ENCODE measurements around the gene CDK18.

CDK18 gene

DNA sequence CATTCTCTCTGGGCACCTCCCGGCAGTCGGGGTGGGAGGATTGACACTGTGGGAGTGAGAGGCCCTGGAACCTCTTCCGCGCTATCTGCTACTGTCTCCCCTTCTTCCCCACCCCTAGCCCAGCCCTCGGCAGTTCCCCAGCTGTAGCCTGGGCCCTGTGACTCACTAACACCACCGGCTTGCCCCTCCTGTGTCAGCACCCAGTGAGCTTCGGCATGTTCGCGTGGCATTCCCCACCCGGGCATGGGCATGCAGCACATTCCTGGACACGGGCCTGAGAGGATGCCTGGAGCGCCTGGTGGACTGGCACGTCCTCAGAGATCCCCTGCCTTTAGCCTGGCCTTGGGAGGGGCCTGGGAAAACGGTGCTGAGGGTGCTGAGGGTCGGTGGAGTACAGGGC, 1.3 kb downstream of the CDK18 start:
- DNase-seq = no peak

DNA sequence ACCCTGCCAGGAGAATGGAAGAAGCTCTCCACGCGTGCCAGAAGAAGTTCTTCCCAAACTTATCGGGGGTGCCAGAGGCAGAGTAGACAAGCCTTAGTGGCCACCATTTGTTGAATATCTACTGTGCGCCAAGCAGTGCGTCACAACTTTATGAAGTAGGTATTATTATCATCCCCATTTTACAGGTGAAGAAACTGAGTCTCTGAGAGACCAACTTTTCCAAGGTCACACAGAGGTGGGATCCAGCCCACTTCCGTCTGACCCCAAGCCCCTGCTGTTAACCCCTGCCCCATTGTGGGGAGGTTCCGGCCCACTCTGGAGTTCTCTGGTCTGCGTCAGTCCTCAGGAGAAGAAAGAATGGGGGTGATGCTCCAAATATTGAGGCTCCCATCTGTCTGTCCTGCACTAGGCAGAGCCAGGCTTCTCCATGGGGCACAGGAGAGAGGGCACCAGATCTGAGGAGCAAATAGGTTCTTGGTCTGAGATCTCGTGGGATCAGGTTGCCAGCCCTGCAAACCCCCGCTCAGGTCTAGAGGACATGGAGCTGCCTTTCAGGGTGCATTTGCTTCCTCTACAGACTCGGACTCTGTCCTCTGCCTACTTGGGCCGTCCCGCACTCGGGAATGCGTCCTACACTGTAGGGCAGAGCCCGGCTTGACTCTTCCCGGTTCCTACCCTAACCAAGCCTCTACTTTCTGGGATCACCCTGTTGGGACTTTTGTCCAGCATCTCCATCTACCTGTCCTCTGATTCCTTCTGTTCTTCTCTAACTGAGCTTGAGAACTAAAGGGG, 2.1 kb downstream of the CDK18 start:
- DNase-seq = no peak

DNA sequence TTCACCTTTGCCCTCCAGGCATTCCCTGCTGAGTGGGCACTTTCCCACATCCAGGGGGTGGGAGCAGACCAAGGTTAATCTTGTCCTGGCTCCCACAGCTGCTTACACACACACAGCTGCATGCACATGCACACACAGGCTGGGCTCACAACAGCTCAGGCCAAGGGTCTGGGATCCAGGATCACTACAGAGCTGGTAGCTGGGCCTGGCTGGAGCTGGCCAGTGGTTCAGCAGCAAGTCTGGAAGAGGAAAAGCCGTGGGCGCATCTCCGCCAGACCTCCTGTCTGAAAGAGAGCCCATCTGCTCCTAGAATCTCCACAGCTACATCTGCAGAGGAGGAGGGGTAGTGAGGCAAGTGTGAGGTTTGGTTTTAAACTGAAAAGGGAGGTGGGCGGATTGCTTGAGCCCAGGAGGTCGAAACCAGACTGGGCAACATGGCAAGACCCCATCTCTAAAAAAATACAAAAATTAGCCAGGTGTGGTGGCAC, 3.8 kb downstream of the CDK18 start:
- no peak for DNase-seq

DNA sequence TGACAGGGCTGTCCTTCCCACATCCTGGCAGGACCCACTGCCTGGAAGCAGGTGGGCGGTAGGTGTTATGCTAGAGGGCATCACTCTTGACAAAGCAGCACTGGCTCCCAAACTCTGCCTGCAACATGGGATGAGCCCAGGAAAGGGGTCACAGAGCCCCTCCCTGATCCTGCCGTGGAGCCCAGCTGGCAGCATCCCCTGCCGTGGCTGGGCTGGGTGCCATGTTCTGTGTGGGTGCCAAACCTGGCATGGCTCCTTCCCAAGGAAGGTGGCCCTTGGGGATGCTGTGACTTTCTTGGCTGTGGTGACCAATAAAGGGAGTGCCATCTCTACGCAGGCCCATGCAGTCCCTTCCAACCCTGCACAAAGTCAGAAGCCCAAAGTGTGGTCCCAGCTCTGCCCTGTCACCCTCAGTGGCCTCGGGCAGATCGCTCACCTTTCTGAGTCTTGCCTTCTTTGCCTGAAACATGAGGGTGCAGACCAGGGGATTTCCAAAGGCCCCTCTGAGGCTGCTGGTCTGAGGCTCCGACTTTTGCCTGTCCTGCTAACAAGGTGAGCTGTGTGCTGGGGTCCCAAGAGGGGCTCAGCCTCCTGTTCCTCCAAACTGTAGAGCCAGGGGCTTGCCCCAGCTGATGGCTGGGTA, 6.0 kb downstream of the CDK18 start:
- no peak for DNase-seq

DNA sequence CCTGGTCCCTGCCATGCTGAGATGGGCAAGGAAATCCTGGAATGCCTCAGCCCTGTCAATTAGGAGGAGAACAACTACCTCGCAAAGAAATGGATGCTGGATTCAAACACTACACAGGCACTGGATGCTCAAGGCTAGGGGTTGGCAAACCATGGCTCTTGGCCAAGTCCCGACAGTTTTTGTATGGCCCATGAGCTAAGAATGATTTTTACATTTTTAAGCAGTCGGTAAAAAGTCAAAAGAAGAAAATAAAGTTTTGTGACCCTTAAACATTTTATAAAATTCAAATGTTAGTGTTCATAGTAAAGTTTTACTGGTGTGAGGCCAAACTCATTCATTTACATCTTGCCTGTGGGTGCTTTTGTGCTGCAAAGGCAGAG, 6.5 kb downstream of the CDK18 start:
- no peak for DNase-seq

DNA sequence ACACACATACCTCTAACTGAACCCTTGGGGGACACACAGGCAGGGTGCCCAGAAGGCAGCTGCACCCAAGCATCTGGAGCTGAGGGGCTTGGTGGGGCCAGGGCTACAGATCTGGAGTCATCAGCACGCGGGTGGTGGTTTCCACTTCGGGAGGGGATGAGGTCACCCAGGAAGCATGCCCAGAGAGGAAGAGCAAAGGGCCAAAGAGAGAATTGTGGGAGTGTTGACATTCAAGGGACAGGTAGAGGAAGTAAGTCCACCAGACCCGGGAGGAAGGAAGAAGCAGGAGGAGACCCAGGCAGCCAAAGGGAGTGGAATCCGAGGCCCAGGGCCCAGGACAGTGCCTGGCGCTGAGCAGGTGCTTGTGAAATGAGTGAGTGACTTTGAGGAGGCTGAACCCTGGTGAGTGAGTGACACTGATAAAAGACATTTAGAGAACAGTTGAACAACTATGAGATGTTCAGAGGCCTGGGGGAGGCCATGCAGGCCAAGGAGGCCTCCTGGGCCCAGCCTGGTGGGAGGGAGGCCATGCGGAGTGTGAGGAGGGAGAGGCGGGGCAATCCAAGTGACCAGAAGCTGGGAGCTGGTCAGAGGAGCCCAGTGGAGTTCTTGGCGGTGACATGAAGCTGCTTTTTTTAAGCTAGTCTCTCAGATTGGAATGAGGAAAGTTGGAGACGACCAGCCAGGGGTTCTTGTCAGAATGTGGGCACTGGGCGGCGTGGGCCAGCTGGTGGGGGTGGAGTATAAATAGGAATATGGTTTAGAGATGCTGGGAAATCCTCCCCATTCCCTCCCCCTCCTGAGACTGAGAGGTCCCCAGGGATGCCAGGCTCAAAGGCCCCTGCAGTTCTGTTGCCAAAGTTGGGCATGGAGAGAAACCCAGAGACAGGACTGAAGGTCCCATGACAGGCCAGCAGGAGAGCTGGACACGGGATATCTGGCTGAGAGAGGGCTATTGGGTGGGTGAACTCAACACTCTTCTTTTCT, 7.9 kb downstream of the CDK18 start:
- no peak for DNase-seq

DNA sequence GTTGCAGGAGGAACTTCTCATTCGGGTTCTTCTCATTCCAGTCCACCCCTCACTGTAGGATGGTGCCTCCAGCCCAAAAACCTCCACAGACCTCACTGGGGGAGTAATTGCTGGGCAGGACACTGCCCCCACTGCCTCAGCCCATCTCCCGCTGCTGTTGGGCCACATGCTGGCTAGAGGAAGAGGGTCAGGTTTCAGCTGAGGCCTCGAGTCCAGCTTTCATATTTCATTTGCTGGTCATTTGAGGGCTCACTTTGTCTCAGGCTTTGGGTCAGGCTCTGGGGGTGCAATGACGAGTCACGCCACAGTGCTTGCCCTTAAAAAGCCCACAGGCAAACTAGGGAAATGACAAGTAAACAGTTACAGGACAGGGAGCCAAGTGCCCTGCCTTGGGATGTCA, 9.3 kb downstream of the CDK18 start:
- DNase-seq = no peak

DNA sequence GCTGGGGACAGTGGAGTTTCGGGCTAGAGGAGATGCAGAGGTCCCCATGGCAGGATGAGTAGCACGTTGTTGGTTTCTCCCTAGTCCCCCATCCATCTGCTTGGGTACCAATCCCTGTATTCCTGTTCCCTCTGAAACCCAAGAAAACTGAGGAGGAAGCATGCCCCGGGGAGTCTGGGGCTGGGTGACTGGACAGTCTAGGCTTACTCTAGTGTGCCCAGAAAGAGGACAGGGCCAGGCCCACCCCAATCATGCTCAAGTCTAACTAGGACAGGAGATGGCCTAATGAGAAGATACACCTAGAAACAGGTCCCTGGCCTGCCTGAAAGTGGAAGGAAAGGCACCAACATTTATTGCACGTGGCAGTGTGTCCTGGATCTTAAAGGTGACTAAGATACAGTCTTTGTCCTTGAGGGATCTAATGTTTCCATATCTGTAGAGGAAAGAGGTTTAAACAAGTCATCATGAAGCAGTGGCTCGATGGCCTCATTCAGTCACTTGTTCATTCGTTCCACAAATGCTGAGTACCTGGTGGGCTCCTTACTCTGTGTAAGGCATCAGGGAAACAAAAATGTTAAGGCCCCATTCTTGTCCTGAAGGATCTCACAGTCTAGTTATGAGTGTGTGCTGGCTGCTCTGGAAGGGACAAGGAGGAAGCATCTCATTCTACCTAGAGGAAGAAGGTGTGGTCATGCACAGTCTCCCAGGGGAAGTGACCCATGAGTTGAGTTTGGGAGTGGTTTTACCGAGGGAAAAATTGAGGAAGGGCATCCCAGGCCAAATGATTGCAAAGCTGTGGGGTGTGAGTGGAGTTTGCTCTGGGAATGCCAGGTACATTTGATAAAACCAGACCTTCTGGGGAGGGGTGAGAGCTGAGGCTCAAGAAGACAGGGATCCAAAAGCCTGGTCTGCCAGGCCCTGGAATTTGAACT, 10.0 kb downstream of the CDK18 start:
- DNase-seq = no peak

DNA sequence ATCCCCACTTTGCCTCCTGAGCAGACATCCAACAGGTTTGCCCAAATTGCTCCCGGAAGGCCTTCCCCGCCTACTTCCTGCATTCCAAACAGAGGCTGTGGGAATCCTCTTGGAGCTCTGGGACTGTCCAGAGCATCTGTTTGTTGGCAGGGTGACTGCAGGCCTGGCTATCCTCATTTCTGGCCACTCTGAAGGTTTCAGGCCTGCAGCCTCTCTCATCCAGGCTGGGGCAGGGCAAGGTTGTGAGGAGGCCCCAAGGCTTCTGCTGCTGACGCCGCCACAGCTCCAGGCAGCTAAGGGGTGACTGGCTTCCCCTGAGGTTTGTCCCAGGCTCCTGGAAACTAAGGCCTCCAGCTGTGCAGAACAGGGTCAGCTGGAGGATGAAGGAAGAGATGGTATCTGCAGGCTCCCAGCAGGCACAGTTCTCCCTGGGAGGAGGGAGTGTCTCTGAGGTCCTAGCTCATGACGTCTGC, 11.3 kb downstream of the CDK18 start:
- no peak for DNase-seq

DNA sequence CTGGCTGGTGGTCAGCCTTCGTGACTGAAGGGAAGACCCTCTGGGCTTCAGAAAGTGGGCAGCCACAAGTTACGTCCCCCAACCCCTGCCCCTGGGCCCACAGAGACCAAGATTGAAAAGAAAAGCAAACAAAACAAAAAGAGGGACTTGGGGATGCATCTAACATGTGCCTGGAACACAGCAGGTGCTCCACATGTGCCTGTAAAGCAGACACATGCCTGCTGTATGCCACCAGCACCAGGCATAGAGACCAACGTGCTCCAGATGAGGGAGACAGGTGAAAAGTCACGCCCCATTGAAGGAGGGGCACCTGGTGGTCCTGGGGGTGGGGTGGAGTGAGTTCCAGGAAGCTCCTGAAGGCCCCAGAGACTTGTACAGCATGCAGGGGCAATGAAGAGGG, 11.9 kb downstream of the CDK18 start:
- no peak for DNase-seq

DNA sequence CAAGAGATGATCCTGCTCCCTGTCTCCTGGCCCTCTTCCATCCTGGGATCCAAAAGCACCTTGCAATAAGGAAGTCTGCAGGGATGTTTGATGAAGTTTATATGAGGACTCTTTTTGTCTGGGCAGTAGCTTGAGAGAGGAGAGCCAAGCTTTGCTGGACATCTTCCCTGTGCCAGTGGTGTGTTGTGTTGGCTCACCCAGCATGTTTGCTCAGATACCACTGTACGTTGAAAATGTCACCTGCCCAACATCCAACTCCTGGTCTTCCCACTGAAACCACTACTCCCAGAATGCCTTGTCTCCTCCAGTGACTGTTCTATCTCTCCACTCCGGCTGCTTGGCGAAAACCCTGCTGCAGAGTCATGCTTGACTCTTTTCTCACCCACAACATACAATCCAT, 12.8 kb downstream of the CDK18 start:
- no peak for DNase-seq

DNA sequence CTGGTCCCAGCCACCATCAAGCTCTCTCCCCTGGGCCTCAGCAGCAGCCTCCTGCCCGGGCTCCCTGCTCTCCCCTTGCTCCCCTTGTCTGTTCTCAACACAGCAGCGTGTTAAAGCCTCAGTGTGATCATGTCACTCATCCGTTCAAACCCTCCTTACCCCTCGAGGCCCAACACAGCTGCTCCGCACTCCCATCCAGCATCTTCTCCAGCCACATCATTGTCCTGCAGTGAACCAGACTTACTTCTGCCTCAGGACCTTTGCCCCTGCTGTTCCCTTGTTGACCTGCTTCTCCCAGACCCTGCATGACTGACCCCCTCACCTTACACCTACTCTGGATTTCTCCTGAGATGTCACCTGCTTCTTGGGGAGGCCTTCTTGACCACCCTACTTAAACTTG, 13.3 kb downstream of the CDK18 start:
- no peak for DNase-seq

DNA sequence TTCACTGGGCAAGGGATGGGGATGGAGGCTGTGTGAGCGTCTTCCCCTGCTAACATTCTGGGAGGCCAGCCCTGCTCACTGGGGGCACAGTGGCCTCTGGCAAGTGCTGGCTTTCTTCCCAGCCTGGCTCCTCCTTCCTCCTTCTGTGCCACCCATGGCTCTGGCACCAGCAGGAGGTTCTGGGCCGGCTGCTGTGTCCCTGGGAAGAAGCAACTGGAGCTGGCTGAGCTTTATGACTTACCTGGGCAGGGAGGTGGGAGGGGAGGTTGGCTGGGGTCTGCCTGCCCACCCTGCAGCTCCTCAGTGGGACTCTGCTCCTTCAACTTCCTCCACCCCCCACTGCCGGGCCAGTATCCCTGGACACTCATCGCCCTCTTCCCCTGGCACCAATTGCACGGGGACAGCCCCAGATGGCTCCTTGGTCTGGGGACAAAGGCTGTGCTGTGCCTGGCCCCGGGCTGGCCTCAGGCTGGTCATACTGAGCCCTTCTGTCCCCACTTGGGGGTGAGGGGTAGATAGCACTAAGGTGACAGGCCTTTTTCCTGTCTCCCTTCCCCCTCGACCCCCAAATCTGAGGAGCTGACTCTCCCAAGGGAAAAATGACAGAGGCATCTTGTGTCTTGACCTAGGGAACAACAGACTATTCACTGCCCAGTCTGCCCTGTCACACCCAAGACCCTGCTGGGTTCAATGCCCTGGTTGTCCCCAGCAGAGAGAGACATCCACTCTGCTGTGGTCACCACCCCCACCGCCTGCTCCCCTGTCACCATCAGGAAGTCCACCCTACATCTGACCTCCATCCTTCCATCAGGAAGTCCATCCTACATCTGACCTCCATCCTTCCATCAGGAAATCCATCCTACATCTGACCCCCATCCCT, 14.4 kb downstream of the CDK18 start:
- no peak for DNase-seq

DNA sequence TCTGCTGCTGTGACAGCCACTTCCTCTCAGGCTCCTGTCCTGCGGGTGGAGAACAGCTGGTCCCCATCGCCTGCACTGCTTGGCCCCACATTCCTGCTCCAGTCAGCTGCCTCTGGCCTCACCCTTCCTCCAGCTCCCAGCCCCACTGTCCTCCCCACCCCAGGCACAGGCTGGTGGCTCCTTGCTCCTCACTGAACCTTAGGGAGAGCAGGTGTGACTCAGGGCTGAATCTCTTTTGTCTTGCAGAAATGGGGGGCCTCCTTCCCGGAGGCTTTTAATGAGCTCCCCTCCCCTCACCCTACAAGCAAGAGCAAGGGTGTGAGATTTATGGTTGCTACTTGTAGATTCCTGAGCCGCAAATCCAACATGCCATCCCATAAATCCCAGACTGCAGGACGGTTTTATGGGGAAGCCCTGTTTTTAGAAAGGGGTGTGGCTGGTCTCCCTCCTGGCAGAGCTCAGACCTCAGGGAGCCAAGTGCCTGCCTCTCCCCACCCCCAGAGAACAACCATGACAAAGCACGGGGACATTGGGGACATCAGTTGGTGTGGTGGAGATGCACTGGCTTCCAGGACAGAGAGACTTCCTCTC, 15.2 kb downstream of the CDK18 start:
- no peak for DNase-seq

DNA sequence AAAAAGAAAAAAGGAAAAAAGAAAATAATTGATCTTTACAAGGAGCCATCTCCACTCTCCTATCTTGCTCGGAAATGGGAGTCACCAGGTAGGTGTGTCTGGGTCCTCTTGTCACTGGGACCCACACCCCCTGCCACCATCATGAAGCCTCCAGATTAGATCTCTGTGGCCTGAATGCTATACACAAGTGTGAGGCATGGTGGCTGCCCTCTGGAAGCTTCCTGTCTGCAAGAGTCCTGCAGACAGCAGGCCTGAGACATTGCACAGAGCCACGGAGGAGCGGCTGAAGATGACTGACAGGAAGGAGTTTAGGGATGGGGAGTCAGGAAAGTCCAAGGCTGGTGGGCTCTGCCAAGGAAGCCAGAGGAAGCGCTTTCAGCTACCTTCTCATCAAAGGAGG, 16.2 kb downstream of the CDK18 start:
- no peak for DNase-seq

DNA sequence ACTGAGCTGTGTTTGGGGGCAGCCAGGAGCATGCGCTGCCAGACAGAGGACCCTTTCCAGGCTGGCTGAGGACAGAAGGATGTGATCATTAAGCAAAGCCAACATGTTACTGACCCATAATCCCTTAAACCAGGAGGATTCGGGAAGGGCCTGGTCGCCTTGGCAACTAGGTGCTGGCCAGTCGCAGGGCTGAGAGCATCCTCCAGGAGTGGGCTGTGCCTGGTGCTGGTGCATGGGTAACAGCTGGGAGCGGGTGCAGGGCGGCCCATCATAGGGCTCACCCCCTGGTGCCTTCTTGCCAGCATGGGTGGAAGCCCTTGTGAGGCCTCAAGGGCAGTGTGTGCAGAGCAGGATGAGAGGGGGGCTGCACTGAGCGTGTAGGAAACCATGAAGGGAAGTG, 17.2 kb downstream of the CDK18 start:
- DNase-seq = no peak

DNA sequence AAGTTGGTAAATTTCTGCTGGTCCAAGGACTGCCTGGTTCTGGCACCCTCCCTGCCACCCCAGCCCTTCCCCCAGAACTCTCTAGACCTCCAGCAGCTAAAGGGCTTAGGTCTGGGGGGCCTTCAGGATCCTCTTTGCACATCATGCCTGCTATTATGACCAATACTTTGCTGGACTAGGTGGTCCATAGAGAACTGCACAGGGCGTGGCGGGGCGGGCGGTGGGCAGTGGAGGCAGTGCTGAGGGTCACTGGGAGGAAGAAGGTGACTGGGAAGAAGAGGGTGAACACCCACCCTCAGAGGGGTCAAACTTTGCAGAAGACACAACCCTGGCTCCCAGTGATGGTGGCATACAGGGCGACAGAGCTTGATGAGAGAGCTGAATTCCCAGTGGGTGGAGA, 18.2 kb downstream of the CDK18 start:
- DNase-seq = no peak

DNA sequence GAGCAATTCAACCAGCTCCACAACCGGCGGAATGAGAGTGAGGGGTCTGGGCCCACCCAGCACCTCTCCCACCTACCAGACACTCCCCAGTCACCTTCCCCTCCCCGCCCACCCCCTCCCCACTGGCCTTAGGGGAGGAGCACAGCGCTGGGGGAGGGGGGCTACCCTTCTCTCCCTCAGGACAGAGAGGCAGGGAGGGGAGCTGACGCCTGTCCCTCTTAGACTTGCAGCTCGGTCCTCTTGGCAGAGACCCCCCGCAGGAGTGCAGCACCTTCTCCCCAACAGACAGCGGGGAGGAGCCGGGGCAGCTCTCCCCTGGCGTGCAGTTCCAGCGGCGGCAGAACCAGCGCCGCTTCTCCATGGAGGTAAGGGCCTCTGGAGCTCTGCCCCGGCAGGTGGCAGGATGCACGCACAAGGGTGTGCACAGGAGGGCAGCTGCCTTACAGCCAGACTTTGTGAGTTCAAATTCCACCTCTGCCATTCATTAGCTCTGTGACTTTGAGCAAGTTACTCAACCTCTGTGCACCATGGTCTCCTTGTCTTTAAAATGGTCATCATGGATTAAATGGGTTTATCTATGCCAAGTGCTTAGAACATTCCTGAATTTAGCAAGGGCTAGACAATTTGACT, 18.9 kb downstream of the CDK18 start:
- no peak for DNase-seq

DNA sequence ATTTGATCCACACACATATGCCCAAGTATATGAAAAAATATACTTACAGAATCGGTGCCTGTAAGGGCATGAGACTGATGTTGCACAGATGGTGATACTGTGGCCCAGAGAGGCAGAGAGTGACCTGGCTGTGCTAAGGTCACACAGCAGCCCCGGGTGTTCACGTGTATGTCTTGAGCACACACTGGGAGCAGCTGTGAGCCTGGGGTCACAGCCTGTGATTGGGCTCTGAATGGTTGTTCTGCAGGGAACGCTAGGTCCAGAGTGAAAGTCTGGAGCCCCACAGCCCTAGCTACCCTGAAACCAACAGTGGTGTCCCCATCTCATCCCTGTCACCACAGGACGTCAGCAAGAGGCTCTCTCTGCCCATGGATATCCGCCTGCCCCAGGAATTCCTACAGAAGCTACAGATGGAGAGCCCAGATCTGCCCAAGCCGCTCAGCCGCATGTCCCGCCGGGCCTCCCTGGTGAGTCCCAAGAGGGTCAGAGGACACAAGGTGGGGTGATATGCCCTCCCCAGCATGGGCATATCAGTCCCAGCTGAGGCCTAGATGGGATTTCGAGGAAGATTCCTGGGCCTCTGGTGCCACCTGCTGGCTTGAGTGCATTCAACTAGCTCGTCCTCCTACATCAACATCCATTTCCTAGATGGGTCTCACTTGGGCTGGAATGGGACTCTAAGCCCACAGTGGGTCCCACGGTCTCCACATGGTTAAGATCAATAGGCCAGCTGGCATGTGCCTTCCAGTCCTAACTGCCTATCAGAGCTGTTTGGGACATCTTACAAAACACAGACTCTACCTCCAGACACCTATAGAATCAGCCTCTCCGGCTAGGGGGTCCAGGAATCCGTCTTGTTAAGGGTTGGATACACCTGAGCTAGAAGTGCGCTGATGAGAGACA, 19.7 kb downstream of the CDK18 start:
- peak; percentile 84 for DNase-seq

All from activated CD4-positive, alpha-beta T cell treated with anti-CD3 and anti-CD28 coated beads for 48 hours (primary cell).